OCI-LY1 (cell line): ENCODE results near the gene BEND7.

ENCODE experiments used
- H2AFZ ChIP-seq: fragments of 200-600 bp; sonication (generic), shearing (Covaris generic); 2 replicates; pipeline ENCODE4 v1.6.0; 2014; ENCODE audit warnings: antibody characterized with exemption, mild to moderate bottlenecking, low read length
- H3F3A ChIP-seq: fragments of 200-600 bp; sonication (generic), shearing (Covaris generic); 2 replicates; pipeline ENCODE4 v1.6.0; 2014; ENCODE audit warnings: mild to moderate bottlenecking, antibody characterized with exemption, low read length, moderate library complexity; ENCODE audit not compliant: insufficient read depth
- H3K27ac ChIP-seq: fragments of 200-600 bp; sonication (generic); 2 replicates; pipeline ENCODE4 v1.5.1; 2014; ENCODE audit warnings: low read length, mixed run types, mild to moderate bottlenecking, low read depth; ENCODE audit not compliant: poor library complexity, severe bottlenecking
- H3K27me3 ChIP-seq: fragments of 200-600 bp; sonication (generic); 2 replicates; pipeline ENCODE4 v1.6.0; 2014; ENCODE audit warnings: antibody characterized with exemption, mild to moderate bottlenecking, low read length, moderate library complexity; ENCODE audit not compliant: insufficient read depth
- H3K36me3 ChIP-seq: fragments of 200-600 bp; sonication (generic); 2 replicates; pipeline ENCODE4 v1.6.1; 2014; ENCODE audit warnings: mild to moderate bottlenecking, antibody characterized with exemption, low read length, moderate library complexity, mixed read lengths; ENCODE audit not compliant: insufficient read depth
- H3K4me1 ChIP-seq: fragments of 200-600 bp; sonication (generic); 2 replicates; pipeline ENCODE4 v1.5.1; 2014; ENCODE audit warnings: mild to moderate bottlenecking, low read length, moderate library complexity; ENCODE audit not compliant: insufficient read depth, severe bottlenecking
- H3K4me2 ChIP-seq: fragments of 200-600 bp; sonication (generic), shearing (Covaris generic); 2 replicates; pipeline ENCODE4 v1.6.1; 2014; ENCODE audit warnings: low read length
- H3K4me3 ChIP-seq: fragments of 200-600 bp; sonication (generic); 2 replicates; pipeline ENCODE4 v1.5.1; 2014; ENCODE audit warnings: low read length, low read depth, mild to moderate bottlenecking, mixed read lengths; ENCODE audit not compliant: poor library complexity, severe bottlenecking
- H3K79me2 ChIP-seq: fragments of 200-600 bp; shearing (Covaris generic); 2 replicates; pipeline ENCODE4 v1.6.1; 2016; ENCODE audit warnings: mixed run types, low read length, mixed read lengths; ENCODE audit not compliant: insufficient read depth
- H3K9ac ChIP-seq: fragments of 200-600 bp; sonication (generic), shearing (Covaris generic); 2 replicates; pipeline ENCODE4 v1.6.1; 2014; ENCODE audit warnings: mild to moderate bottlenecking, low read length, mixed read lengths
- H3K9me2 ChIP-seq: fragments of 200-600 bp; sonication (generic), shearing (Covaris generic); 2 replicates; pipeline ENCODE4 v1.6.1; 2014; ENCODE audit warnings: low read depth, mild to moderate bottlenecking, low read length, mixed read lengths
- H3K9me3 ChIP-seq: fragments of 200-600 bp; shearing (Covaris generic); 2 replicates; pipeline ENCODE4 v1.6.1; 2014; ENCODE audit warnings: low read length, mixed read lengths
- H4K20me1 ChIP-seq: fragments of 200-600 bp; sonication (generic), shearing (Covaris generic); 2 replicates; pipeline ENCODE4 v1.6.0; 2016; ENCODE audit warnings: mild to moderate bottlenecking, low read length; ENCODE audit not compliant: insufficient read depth
- EZH2 ChIP-seq: fragments of 200-600 bp; sonication (generic), shearing (Covaris generic); IDR thresholded peaks from 2 replicates; pipeline ENCODE4 v1.8.0; 2017; ENCODE audit warnings: borderline replicate concordance, mixed run types, mild to moderate bottlenecking, antibody characterized with exemption, low read length, moderate library complexity, mixed read lengths
- TF ChIP-seq, protein P1 (sequence below): fragments of 200-600 bp; sonication (generic), shearing (Covaris generic); IDR thresholded peaks from 2 replicates; pipeline ENCODE4 v1.5.1; 2017; ENCODE audit warnings: mild to moderate bottlenecking, antibody characterized with exemption, low read length, moderate library complexity, mixed read lengths

Gene BEND7

DNA sequence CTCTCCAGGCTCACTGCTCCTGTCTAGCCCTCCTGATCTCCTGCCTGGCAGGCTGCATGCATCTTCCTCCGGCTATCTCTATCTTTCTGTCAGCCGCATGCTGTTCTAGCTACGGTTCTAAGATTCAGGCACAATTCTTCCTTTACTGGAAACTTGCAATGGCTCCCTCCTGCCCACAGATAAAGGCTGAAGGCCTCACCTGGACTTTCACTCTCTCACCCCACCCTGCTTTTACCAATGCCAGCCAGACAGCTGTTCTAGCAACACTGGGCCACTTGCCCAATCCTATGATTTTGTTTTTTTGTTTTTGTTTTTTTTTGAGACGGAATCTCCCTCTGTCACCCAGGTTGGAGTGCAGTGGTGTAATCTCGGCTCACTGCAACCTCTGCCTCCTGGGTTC lies 38.3 kb downstream of the BEND7 start:
- H3K27me3 ChIP-seq, result no peaks in the 10 kb centered on the region
- TF ChIP-seq EZH2, result no peak
- TF ChIP-seq, protein P1, sequence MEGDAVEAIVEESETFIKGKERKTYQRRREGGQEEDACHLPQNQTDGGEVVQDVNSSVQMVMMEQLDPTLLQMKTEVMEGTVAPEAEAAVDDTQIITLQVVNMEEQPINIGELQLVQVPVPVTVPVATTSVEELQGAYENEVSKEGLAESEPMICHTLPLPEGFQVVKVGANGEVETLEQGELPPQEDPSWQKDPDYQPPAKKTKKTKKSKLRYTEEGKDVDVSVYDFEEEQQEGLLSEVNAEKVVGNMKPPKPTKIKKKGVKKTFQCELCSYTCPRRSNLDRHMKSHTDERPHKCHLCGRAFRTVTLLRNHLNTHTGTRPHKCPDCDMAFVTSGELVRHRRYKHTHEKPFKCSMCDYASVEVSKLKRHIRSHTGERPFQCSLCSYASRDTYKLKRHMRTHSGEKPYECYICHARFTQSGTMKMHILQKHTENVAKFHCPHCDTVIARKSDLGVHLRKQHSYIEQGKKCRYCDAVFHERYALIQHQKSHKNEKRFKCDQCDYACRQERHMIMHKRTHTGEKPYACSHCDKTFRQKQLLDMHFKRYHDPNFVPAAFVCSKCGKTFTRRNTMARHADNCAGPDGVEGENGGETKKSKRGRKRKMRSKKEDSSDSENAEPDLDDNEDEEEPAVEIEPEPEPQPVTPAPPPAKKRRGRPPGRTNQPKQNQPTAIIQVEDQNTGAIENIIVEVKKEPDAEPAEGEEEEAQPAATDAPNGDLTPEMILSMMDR, result no peak
- no peaks in the 10 kb centered on the region for H4K20me1 ChIP-seq
- no peak overlapping the region for H3K4me2 ChIP-seq
- no peak overlapping the region for H2AFZ ChIP-seq
- H3K79me2 ChIP-seq, result no peaks in the 10 kb centered on the region
- H3K9me3 ChIP-seq, result no peaks in the 10 kb centered on the region
- no peaks in the 10 kb centered on the region for H3K4me1 ChIP-seq
- H3K4me3 ChIP-seq, result no peak overlapping the region
- H3K9me2 ChIP-seq, result no peaks in the 10 kb centered on the region
- H3K27ac ChIP-seq, result no peak overlapping the region
- no peaks in the 10 kb centered on the region for H3F3A ChIP-seq
- H3K9ac ChIP-seq, result no peak overlapping the region
- H3K36me3 ChIP-seq, result no peaks in the 10 kb centered on the region

DNA sequence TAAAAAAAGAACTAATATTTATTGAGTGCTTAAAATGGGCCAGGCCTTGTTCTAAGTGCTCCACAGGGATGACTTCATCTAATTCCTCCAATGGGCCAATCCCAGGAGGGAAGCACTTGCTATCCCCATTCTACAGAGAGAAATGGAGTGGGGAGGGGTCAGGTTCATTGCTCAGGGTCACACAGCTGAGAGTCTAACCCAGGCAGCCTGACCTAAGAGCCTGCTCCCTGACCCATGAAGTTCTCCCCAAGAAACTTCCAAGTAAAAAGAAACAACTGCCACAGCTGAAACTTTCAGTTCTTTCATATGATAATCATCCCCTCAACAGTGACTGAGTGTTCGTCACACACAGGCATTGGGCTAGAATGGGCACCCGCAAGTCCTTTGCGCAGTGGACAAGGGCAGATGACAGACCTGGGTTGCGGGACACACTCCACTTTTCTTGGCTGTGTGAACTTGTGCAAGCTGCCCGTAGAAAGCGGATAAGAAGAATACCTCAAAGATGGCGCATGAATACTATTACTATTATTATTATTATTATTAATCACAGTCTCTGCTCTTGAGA lies 39.7 kb downstream of the BEND7 start:
- no peaks in the 10 kb centered on the region for H3K4me1 ChIP-seq
- H3K36me3 ChIP-seq, result no peaks in the 10 kb centered on the region
- H2AFZ ChIP-seq, result no peak overlapping the region
- no peaks in the 10 kb centered on the region for H4K20me1 ChIP-seq
- TF ChIP-seq EZH2, result no peak
- H3K79me2 ChIP-seq, result no peaks in the 10 kb centered on the region
- H3K4me3 ChIP-seq, result no peak overlapping the region
- H3K9me2 ChIP-seq, result no peaks in the 10 kb centered on the region
- no peaks in the 10 kb centered on the region for H3K9me3 ChIP-seq
- H3K4me2 ChIP-seq, result no peak overlapping the region
- H3K27me3 ChIP-seq, result no peaks in the 10 kb centered on the region
- H3F3A ChIP-seq, result no peaks in the 10 kb centered on the region
- no peak overlapping the region for H3K9ac ChIP-seq
- no peak overlapping the region for H3K27ac ChIP-seq

DNA sequence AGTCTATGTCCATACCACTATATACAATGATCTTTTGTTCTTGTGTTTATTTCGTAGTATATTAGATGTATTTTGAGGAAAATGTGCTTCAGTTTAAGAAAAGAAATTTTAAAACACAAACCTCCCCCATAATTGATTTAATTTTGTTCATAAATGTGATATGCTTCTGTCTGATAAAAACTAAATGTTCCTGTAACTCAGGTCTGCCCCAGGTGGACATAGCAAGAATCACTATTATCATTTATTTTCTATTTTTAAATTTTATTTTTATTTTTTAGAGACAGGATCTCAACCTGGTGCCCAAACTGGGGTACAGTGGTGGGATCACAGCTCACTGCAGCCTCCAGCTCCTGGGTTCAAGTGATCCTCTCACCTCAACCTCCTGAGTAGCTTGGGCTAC lies 43.2 kb downstream of the BEND7 start:
- Histone ChIP-seq H3K27me3 (no peaks in the 10 kb centered on the region), H3F3A (no peaks in the 10 kb centered on the region), H2AFZ (no peak overlapping the region), H3K27ac (no peak overlapping the region), H3K9me2 (no peaks in the 10 kb centered on the region), H3K36me3 (no peaks in the 10 kb centered on the region), H3K79me2 (no peaks in the 10 kb centered on the region), H4K20me1 (no peaks in the 10 kb centered on the region), H3K9me3 (no peaks in the 10 kb centered on the region), H3K9ac (no peak overlapping the region), H3K4me1 (no peaks in the 10 kb centered on the region), H3K4me2 (no peak overlapping the region), H3K4me3 (no peak overlapping the region)
- TF ChIP-seq EZH2, result no peak

DNA sequence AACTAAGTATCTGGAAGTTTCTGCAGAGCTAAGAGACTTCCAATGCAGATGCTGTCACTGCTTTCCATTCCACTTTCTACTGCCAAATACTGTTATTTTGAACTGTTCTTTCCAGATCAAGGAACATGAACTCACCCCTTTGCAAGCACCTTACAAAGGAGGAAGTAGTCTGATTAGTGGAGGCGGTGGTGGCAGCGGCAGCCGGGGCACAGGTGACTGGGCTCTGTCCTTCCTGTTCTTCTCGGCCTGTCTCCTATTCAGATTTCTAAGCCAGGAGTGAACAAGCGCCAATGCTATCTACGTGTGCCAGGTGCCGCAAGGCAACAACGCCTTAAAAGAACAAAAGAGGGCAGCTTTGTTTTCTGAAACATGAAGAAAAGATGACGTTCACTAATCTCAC lies 44.9 kb downstream of the BEND7 start:
- H3K4me1 ChIP-seq, result no peaks in the 10 kb centered on the region
- no peak overlapping the region for H2AFZ ChIP-seq
- no peaks in the 10 kb centered on the region for H3K9me3 ChIP-seq
- no peaks in the 10 kb centered on the region for H4K20me1 ChIP-seq
- H3K4me3 ChIP-seq, result no peak overlapping the region
- no peaks in the 10 kb centered on the region for H3F3A ChIP-seq
- no peaks in the 10 kb centered on the region for H3K36me3 ChIP-seq
- TF ChIP-seq, protein P1, result no peak
- no peak for TF ChIP-seq EZH2
- H3K4me2 ChIP-seq, result no peak overlapping the region
- no peaks in the 10 kb centered on the region for H3K9me2 ChIP-seq
- no peaks in the 10 kb centered on the region for H3K27me3 ChIP-seq
- no peak overlapping the region for H3K9ac ChIP-seq
- H3K27ac ChIP-seq, result no peak overlapping the region
- H3K79me2 ChIP-seq, result no peaks in the 10 kb centered on the region
